ENCODE results near the gene PRKCA.

Gene PRKCA

GRCh38 chr17:66417300-66417719, 114.9 kb downstream of the PRKCA start:
- DNase-seq = no peak

- DNase-seq = no peak
Measured at GRCh38 chr17:66420961-66421371, 118.6 kb downstream of the PRKCA start.

GRCh38 chr17:66422186-66422585, 119.8 kb downstream of the PRKCA start:
- no peak for DNase-seq

- DNase-seq = no peak
Measured at GRCh38 chr17:66423056-66423955, 120.9 kb downstream of the PRKCA start.

- DNase-seq = no peak
Measured at GRCh38 chr17:66425756-66426396, 123.5 kb downstream of the PRKCA start.

GRCh38 chr17:66426397-66427033, 124.1 kb downstream of the PRKCA start:
- DNase-seq = peak; percentile 61

- no peak for DNase-seq
Measured at GRCh38 chr17:66427134-66427533, 124.7 kb downstream of the PRKCA start.

GRCh38 chr17:66429680-66430079, 127.3 kb downstream of the PRKCA start:
- no peak for DNase-seq

- no peak for DNase-seq
Measured at GRCh38 chr17:66430846-66431795, 128.7 kb downstream of the PRKCA start.

- DNase-seq = no peak
Measured at GRCh38 chr17:66431910-66432309, 129.5 kb downstream of the PRKCA start.

GRCh38 chr17:66432411-66432957, 130.1 kb downstream of the PRKCA start:
- no peak for DNase-seq

GRCh38 chr17:66432996-66433551, 130.7 kb downstream of the PRKCA start:
- DNase-seq = no peak

- DNase-seq = no peak
Measured at GRCh38 chr17:66435182-66435581, 132.8 kb downstream of the PRKCA start.

- no peak for DNase-seq
Measured at GRCh38 chr17:66436631-66437030, 134.2 kb downstream of the PRKCA start.

GRCh38 chr17:66437476-66438026, 135.1 kb downstream of the PRKCA start:
- no peak for DNase-seq

GRCh38 chr17:66438101-66438500, 135.7 kb downstream of the PRKCA start:
- DNase-seq = no peak

- no peak for DNase-seq
Measured at GRCh38 chr17:66441101-66441661, 138.8 kb downstream of the PRKCA start.

- DNase-seq = no peak
Measured at GRCh38 chr17:66443166-66443565, 140.8 kb downstream of the PRKCA start.

GRCh38 chr17:66443606-66444005, 141.2 kb downstream of the PRKCA start:
- DNase-seq = no peak

- DNase-seq = no peak
Measured at GRCh38 chr17:66444031-66444430, 141.6 kb downstream of the PRKCA start.

GRCh38 chr17:66445229-66445628, 142.8 kb downstream of the PRKCA start:
- DNase-seq = no peak

Data from central memory CD4-positive, alpha-beta T cell (primary cell).